ENCODE data around the gene ITGA1. TPM values are rescaled to one million over a fixed set of nuclear protein-coding genes. Genes with fewer than 3 reads are reported as not detected.
A peak's percentile ranks its signal among the peaks of the same experiment; 100 is the strongest.

Gene ITGA1
- total and polyA plus RNA-seq, 2 donors (not counting 1 experiment from before 2014, with no cell fraction given), result 0.74 TPM; not detected in 1

DNA sequence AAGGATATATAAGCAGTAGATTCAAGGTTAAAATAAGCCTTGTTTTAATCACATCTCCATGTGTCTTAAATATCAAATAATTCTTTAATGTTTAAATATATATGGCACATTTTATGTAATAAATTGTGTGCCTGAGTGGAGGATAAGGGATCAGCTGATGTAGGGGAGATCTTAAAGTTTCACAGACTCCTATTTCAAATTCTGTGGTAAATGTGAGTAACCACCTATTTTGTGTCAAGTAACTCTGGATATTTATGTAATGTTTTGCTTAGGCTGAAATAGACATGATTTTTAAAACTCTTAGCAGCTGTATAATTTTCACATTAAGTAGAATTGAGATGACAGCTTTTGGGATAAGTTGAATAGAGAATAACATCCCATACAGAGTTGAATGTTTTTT lies 160.1 kb downstream of the ITGA1 start:
- H3K9ac ChIP-seq (ENCODE audit: low read length), result no peak overlapping the region
- no peaks in the 10 kb centered on the region for H3K79me2 ChIP-seq (ENCODE audit: control insufficient read depth, insufficient read depth, low read length)
- no peak overlapping the region for H3K4me3 ChIP-seq (ENCODE audit: control extremely low read depth in 1 of 5, extremely low read depth in 1 of 5, insufficient read depth in 1 of 5, low read depth in 2 of 5, low read length in 4 of 5)
- no peak overlapping the region for H3K4me2 ChIP-seq (replicated peaks; ENCODE audit: low read depth, low read length, poor library complexity, severe bottlenecking)
- POLR2A ChIA-PET, result no interaction called here
- intact Hi-C loops (cut with micrococcal nuclease), result loop anchor here (2.0 kb wide), 1 partner anchor 149 kb away; no protein-coding TSS in a partner anchor
- H3K36me3 ChIP-seq (replicated peaks in 1 of 2; ENCODE audit: control extremely low read depth in 1 of 2, control insufficient read depth in 1 of 2, extremely low read depth in 1 of 2, insufficient read depth in 2 of 2, low read length in 1 of 2), result no peaks in the 10 kb centered on the region
- H3K27ac Mint-ChIP-seq, result no peak overlapping the region
- H3K4me3 Mint-ChIP-seq, result no peak overlapping the region
- H3K9me3 Mint-ChIP-seq (ENCODE audit: insufficient read depth), result no peaks in the 10 kb centered on the region
- H3K4me1 ChIP-seq (ENCODE audit: control insufficient read depth in 2 of 2, insufficient read depth in 2 of 2, low read length in 2 of 2), result no peaks in the 10 kb centered on the region
- no peaks in the 10 kb centered on the region for H4K20me1 ChIP-seq (ENCODE audit: control insufficient read depth, insufficient read depth, low read length, poor library complexity, severe bottlenecking)
- ATAC-seq (ENCODE audit: low read depth) (no peak), DNase-seq (no peak)
- peaks cover 0 to 6% (median 0%) of the 10 kb centered on the region in 3 donors for H3K9me3 ChIP-seq (ENCODE audit: control extremely low read depth in 1 of 3, control insufficient read depth in 2 of 3, insufficient read depth in 1 of 3, low read length in 2 of 3)
- TF ChIP-seq, protein P1, sequence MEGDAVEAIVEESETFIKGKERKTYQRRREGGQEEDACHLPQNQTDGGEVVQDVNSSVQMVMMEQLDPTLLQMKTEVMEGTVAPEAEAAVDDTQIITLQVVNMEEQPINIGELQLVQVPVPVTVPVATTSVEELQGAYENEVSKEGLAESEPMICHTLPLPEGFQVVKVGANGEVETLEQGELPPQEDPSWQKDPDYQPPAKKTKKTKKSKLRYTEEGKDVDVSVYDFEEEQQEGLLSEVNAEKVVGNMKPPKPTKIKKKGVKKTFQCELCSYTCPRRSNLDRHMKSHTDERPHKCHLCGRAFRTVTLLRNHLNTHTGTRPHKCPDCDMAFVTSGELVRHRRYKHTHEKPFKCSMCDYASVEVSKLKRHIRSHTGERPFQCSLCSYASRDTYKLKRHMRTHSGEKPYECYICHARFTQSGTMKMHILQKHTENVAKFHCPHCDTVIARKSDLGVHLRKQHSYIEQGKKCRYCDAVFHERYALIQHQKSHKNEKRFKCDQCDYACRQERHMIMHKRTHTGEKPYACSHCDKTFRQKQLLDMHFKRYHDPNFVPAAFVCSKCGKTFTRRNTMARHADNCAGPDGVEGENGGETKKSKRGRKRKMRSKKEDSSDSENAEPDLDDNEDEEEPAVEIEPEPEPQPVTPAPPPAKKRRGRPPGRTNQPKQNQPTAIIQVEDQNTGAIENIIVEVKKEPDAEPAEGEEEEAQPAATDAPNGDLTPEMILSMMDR (IDR thresholded peaks at IDR 0.05), result no peak
- no peak for TF ChIP-seq EZH2 (IDR thresholded peaks at IDR 0.05; ENCODE audit: borderline replicate concordance, insufficient read depth, low read depth, low read length, poor library complexity, severe bottlenecking)
- H3K27me3 ChIP-seq (replicated peaks in 1 of 4; ENCODE audit: control extremely low read depth in 1 of 4, control insufficient read depth in 3 of 4, insufficient read depth in 4 of 4, low read length in 3 of 4), result peaks cover 0 to 5% (median 0%) of the 10 kb centered on the region in 4 experiments
- H2AFZ ChIP-seq (ENCODE audit: insufficient read depth, low read depth, low read length, poor library complexity, severe bottlenecking), result no peak overlapping the region
- H3K27ac ChIP-seq (ENCODE audit: low read length in 2 of 2), result no peak overlapping the region
- CTCF ChIA-PET, result interaction anchor here (1.0 to 2.5 kb wide), 4 partner anchors 32 to 149 kb away, joined by 3 to 16 read pairs (median 4); no protein-coding TSS in a partner anchor
- H3K27me3 Mint-ChIP-seq, result peaks cover 10% of the 10 kb centered on the region
- H3K4me1 Mint-ChIP-seq, result peaks cover 10% of the 10 kb centered on the region

DNA sequence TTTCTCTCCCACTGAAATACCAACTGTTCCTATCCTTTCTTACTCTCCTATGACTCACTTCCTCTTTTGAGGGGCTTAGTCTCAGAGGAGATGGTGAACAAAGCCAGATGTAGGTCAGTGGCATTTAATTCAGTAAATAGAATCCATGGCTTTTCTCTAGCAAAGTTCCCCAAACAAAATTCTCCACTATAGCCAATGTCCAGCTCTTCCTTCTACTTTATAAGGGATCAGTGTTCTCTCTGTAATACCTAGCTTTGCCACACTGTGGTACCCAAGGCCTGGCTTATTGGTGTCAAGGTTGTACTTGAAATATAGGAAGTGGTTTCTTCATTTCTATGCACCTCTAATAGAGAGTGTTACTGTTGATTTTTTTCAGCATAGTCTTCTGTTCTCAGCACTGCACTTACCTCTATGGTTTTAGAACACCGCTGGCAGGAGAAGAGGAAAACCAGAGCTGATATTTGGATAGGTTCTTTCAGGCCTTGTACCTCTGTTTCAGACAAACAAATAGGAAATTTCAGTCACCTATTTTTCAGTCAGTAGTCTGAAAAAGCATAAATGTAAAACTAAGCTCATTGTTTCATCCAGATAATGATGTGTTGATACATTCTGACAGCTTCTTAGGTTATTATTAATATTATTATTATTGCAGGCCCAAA lies 160.8 kb downstream of the ITGA1 start:
- ChIA-PET CTCF (interaction anchor here (1.0 to 2.5 kb wide), 4 partner anchors 33 to 148 kb away, joined by 3 to 16 read pairs (median 4); no protein-coding TSS in a partner anchor), POLR2A (no interaction called here)
- Histone ChIP-seq H3K9me3 (ENCODE audit: control extremely low read depth in 1 of 3, control insufficient read depth in 2 of 3, insufficient read depth in 1 of 3, low read length in 2 of 3) (peaks cover 0 to 5% (median 0%) of the 10 kb centered on the region in 3 donors), H3K4me2 (replicated peaks; ENCODE audit: low read depth, low read length, poor library complexity, severe bottlenecking) (no peak overlapping the region), H3K36me3 (replicated peaks in 1 of 2; ENCODE audit: control extremely low read depth in 1 of 2, control insufficient read depth in 1 of 2, extremely low read depth in 1 of 2, insufficient read depth in 2 of 2, low read length in 1 of 2) (no peaks in the 10 kb centered on the region), H3K4me3 (ENCODE audit: control extremely low read depth in 1 of 5, extremely low read depth in 1 of 5, insufficient read depth in 1 of 5, low read depth in 2 of 5, low read length in 4 of 5) (no peak overlapping the region), H4K20me1 (ENCODE audit: control insufficient read depth, insufficient read depth, low read length, poor library complexity, severe bottlenecking) (no peaks in the 10 kb centered on the region), H2AFZ (ENCODE audit: insufficient read depth, low read depth, low read length, poor library complexity, severe bottlenecking) (peak overlapping the region; percentile 51), H3K27ac (ENCODE audit: low read length in 2 of 2) (no peak overlapping the region), H3K27me3 (replicated peaks in 1 of 4; ENCODE audit: control extremely low read depth in 1 of 4, control insufficient read depth in 3 of 4, insufficient read depth in 4 of 4, low read length in 3 of 4) (no peaks in the 10 kb centered on the region), H3K4me1 (ENCODE audit: control insufficient read depth in 2 of 2, insufficient read depth in 2 of 2, low read length in 2 of 2) (no peaks in the 10 kb centered on the region), H3K79me2 (ENCODE audit: control insufficient read depth, insufficient read depth, low read length) (no peaks in the 10 kb centered on the region), H3K9ac (ENCODE audit: low read length) (no peak overlapping the region)
- no peak overlapping the region for H3K27ac Mint-ChIP-seq
- TF ChIP-seq, protein P1 (IDR thresholded peaks at IDR 0.05), result peak; percentile 62
- TF ChIP-seq EZH2 (IDR thresholded peaks at IDR 0.05; ENCODE audit: borderline replicate concordance, insufficient read depth, low read depth, low read length, poor library complexity, severe bottlenecking), result no peak
- intact Hi-C loops (cut with micrococcal nuclease), result loop anchor here (2.0 kb wide), 1 partner anchor 148 kb away; no protein-coding TSS in a partner anchor
- no CpG with 5 or more reads among the region's 1 CpG for WGBS (ENCODE audit: insufficient coverage)
- ATAC-seq (ENCODE audit: low read depth), result peak; percentile 78
- peak; percentile 53 for DNase-seq
- H3K4me1 Mint-ChIP-seq, result peaks cover 10% of the 10 kb centered on the region
- no peak overlapping the region for H3K4me3 Mint-ChIP-seq
- no peaks in the 10 kb centered on the region for H3K9me3 Mint-ChIP-seq (ENCODE audit: insufficient read depth)
- H3K27me3 Mint-ChIP-seq, result peaks cover 6% of the 10 kb centered on the region

All from B cell (primary cell).